Hematopoietic multipotent progenitor cell treated with erythropoietin and hydrocortisone succinate and interleukin-3 and kit ligand, for 6 days (in vitro differentiated cells): ENCODE data around the gene SDC1.
"Not testable (repeated sequence)": the region's sequence is repeated elsewhere in the genome, so short reads cannot be mapped to it uniquely, and the experiment has no call there.

Experiments
- DNase-seq: peaks from one replicate; pipeline ENCODE4 v3.0.0-alpha.2; 2015

Gene SDC1

DNA sequence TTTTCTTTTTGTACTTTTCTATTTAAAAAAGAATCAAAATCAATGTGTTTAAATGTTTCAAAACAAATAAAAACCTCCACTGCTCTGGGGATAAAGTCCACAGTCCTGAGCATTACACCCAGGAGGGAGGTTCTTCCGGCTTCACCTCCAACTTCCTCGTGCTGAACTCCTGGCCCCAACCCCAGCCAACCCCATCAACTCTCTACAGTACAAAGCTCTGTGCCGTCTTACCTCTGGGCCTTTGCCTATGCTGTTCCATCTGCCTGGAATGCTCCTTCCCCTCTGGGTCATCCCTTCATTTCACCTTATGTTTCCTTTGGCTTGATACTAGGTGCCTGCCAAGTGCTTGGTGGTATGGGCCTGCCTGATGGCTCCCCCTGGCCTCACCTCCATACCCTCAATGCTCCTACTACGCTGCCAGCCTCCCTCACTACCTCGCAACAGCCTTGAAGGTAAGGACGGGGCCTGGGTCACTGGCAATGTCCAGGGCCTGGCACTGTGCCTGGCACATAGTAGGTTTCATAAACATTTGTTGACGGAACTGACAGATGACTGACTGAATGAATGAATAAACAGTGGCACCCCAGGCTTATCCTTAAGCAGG is 28.8 kb downstream of the SDC1 start:
- no peak for DNase-seq

DNA sequence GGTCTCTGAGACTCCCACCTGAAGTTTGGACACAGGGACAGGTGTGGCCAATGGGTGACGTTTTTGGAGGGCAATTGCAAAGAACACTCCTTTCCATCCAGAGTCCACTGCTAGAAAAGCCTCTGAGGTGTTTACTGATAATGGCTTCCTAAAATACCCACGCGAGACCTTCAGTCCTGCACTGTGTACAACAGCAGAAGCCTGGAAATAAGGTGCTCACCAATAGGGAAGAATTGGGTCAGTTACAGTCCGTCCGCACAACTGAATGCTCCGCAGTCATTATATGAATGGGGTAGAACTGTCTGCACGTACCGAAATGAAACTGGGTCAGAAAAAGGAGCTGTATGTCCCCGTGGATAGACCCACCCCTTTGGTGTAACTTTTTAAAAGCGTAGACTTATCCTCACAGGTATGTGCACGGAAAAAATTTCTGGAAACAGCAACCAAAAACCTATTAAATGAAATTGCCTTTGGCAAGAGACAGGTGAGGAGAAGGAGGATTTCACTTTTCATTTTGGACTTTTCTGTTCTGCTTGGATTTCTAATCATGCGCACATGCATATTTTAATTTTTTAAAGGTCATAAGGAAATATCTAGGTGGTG is 29.4 kb downstream of the SDC1 start:
- no peak for DNase-seq

DNA sequence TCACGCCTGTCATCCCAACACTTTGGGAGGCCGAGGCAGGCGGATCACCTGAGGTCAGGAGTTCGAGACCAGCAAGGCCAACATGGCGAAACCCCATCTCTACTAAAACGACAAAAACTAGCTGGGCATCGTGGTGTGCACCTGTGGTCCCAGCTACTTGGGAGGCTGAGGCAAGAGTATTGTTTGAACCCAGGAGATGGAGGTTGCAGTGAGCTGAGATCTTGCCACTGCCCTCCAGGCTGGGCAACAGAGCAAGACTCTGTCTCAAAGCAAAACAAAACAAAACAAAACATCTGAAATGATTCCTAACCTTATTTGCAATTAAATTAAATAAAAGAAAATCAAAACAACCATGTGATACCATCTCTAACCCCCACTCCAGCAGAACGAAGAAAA is 29.9 kb downstream of the SDC1 start:
- not testable (repeated sequence) for DNase-seq

DNA sequence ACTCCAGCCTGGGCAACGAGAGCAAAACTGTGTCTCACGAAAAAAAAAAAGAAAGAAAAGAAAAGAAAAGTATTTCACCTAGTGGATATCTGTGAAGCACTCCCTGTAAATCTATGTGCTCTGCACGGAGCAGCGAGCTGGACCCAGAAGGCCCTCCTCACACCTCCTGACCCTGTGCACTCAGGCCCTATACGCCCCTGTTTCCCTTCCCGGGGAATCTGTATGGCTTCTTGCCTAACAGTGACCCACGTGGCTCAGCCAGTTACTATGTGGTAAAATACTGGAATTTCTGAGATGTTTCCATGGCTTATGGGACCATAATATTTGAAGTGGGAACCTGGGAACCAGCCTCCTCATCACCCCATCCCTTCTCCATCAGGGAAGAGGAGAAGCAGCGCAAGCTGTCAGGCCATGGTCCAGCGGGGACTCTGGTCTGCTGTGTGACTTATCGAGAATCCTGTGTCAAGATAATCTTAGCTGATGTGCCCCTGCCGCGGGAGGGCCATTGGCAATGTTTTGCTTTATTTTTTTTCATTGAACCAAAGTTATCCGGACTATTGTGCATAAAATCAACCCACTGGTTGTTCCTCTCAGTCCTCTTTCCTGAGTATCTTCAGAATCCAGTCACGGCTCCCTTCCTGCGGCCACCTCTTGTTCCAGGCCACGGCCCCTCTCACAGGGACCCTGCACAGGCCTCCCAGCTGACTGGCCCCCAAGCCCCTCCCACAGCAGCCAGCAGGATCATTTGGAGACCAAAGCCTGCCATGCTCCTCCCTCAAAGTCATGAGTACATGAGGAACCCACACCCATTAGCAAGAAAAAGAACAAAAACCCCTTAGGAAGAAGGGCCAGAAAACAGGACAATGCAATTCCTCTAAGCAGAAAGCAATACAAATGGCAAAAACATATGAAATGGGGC is 30.6 kb downstream of the SDC1 start:
- no peak for DNase-seq

DNA sequence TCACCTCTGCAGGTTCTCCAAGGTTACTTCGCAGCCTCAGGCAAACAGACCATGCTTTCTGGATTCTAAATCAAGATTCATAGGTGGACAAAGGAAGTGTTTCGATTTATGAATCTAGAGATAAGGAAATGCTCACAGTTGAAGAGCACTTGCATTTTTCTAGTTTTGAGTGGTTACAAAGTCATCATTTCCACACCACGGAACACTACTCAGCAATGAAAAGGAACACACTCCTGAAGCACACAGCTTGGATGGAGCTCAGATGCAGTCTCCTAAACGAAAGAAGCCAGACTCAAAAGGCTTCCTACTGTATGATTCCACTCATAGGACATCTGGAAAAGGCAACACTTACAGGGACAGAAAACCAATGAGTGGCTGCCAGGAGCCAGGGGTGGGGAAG is 31.7 kb downstream of the SDC1 start:
- no peak for DNase-seq

DNA sequence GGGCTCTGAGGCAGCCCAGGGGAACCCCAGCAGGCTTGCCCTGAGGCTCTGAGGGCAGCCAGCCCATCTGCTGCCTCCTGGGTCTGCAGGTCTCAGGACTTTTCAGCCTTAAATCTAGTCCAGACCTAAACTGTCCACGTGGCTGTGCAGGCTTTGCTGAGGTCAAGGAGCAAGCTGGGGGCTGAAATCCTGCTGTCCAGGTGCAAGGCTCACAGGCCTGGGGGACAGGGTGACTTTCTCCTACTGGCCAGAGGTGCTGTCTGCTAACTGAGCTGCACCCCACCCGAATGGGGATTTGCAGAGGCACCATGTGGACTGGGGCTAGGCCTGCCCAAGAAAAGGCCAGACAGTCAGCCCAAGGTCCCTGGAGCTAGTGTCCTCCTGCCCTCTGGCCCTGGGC is 32.1 kb downstream of the SDC1 start:
- DNase-seq: no peak

DNA sequence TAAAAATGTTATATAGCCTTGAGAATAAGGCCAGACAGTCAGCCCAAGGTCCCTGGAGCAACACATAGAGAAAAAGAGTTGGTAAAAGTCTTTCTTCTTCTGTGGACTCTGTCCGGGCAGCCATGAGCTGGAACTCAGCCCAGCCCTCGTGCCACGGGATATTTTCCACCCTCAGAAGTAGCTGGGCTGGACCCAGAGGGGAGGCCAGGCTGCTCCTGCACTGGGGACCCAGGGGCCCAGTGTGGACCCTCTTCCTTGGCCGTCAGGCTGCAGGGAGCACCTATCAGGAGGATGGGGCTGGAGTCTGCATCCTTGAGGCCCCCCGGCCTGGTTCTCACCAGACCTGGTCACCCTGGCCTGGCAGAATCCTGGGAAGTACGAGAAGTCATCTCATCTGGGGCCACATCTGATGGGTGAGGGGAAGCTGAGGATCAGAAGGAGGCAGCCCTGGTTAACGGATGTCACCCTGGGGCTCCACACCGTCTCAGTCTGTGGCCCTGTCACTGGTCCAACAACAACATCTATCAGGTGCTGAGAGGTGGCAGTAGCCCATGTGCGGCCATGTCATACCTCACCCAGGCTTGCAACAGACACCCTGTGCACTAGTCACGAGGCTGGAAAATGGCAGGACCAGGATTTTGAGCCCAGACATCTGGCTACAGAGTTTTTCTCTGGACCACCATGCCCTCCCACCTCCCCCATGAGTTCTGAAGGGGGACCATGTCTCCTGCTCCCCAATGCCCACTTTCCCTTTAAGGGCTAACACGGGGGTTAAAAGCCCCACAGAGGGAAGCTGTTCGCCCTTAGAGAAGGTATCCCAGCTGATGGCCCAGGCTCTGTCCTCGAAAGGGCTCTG is 33.0 kb downstream of the SDC1 start:
- DNase-seq: no peak

DNA sequence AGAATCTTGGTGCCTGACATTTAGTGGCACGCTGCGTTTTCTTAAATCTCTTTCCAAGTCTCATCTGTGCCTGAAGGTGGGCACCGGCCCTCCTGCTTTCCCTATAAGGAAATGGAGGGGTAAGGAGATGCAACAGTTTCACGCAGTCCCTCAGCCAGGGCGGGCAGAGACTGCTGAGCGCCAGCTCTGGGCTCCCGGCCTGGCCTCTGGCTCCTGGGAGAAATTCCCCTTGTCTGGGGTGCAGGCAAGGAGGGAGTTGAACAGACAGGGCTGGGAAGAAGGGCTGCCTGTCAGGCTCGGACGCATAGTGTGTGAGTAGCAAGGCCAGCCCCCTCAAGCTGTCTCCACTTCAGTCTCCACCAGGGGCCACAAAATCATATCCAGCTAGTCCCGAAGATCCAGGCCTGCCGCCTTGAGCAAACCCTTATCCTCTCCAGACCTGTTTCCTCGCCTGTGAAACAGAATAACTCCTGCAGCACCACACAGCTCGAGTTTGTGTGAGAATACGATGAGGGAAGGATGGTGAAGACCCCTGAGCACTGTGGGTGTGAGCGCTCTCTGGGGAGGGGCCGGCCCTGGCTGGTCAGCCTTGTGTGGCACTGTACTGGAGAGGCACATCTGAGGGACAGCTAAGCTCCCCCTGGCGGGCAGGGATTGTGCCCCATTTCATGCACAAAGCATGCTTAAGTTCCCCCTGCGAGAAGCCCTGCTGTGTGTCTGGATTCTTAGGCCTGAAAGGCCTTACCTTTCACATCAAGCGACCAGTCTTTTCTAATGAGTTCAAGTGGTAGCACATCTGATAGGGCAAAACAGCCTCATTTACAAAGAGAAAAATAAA is 33.8 kb downstream of the SDC1 start:
- DNase-seq: peak; percentile 25

DNA sequence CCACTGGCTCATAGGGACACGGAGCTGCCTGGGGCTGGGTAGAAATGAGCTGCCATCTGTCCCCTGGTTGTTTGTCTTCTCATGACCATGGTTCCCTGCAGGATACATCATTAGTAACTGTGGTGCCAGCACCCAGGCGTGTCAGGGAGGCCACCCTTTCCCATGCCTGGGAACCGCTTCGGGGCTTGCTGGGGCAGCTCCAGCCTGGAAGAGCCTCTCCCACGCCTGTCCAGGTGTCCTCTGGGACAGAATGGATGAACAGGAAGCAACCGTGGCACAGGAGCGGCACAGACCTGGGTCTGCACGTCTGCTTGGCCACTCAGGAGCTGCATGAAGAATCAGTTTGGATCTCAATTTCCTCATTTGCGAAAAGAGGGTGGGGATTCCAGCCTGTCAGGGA is 34.8 kb downstream of the SDC1 start:
- no peak for DNase-seq

DNA sequence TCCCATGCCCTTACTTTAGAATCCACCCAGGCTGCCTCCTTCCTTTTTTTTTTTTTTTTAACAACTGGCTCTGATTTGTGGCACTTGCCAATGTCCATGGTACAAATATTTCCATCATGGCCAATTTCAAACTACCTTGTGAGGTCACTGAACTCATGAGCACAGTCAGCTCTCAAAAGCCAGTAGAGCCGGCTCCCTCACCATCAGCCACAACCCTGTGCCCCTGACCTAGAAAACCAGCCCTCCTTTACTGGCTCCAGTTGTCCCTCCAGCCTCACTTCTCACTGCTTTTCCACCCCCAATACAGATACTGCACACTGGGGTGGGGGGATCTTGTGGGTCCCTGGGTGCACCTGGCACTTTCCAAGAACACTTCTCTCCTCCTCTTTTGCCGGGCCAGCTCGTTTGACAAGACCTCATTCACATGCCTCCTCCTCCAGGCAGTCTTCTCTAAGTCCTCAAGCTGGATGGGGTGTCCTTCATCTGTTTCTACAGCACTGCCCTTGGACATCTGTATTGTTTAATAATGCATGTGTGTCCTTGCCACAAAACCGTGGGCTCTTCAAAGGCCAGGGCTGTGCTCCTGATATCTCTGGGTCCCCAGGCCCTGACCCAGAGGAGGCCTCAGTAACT is 35.5 kb downstream of the SDC1 start:
- DNase-seq: no peak

DNA sequence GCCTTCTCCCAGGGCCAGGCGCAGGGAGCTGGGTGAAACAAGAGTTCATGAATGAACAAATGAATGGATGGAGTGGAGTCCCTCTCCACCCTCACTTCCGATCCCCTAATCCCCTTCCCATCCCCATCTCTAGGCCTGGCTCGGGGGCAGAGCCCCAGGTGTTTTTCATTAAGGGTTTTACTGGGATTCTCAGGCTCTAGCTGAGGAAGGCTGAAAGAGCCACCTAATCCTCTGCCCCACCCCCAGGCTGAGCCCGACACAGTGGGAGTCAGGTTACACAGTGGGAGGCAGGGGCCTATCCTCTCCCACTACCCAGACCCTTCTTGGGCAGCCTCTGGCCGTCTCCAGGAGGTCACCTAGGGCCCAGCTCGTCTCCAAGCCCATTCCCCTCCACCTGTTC is 36.1 kb downstream of the SDC1 start:
- DNase-seq: no peak

DNA sequence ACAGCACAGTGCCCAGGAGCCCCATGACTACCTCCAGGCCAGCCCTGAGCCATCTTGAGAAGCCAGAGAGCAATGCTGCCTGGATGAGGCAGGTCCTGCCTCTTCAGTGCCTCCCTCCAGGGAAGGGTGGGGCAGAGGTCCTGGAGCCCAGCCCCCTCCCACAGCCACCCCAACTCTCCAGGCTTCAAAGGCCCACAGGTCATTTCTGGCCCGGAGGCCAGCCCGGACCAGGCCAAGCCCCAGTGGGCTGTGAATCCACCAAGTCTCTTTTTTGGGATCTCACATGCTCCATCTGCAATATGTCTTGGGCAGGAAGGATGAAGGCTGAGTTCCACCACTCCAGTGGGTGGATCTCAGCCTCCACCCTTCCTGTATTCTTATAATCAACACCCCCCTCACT is 36.7 kb downstream of the SDC1 start:
- no peak for DNase-seq

DNA sequence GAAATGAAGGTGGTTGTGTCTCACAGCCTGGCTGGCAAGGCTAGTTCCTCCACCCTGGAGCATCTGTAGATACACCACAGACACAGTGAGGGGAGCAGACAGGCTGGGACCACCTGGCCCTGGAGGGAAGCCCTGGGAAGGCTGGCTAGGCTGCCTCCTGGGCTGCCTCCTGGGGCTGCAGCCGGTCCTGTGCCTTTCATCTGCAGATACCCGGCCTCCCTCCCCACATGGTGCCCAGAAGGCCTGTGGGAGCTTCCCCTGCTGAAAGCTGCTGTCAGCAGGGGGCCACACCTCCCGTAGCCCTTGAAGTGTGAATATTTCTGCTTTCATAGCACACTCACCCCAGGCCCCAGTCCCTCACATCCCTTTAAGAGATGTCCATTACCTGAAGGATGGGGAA is 37.6 kb downstream of the SDC1 start:
- no peak for DNase-seq

DNA sequence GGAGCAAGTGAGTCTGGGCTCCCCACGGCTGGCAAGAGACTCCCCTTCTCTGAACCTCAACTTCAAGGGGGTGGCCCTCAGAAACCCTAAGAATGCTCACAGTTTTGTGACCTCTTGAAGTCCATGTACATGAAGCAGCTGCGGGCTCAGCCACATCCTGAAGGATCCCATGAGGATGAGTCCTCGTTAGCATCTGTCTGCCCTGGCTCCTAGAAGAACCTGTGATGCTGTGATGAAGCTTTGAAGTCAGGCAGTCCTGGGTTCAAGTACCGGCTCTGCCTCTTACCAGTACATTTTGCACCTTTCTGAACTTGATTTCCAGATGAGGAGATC is 38.1 kb downstream of the SDC1 start:
- DNase-seq: no peak

DNA sequence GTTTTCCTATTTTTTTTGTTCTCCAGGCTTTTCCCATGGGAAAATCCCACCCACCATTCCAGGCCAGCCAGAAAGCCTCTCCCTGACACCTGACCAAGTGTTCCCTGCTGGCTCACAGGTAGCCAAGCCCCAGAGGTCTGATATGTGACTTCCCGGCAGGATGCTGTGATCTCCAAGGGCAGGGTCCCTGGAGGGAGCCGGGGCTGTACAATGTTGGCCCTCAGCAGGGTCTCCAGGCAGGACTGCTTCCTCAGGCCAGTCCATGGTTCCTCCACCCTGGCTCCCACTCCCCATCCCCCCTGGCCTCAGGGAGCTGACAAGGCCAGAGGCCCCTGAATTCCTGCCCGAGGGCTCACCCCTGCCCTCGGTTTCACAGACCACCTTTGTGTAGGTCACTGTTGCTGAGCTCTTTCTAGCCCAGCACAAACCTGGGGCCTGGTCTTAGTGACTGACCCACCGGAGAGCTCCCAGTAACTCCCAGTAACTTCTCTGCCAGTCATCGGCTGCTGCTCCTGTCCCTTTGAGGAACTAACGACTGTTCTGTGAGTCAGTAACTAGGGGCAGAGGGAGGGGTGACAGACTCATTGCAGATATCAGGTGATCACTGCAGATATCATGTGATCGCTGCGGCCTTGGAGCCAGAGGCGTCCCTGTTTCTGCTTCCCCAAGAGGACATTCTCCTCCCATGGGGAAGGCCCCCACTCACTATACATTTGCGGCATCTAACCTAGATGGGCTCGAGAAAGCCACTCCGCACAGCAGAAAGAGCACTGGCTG is 38.7 kb downstream of the SDC1 start:
- peak; percentile 79 for DNase-seq

DNA sequence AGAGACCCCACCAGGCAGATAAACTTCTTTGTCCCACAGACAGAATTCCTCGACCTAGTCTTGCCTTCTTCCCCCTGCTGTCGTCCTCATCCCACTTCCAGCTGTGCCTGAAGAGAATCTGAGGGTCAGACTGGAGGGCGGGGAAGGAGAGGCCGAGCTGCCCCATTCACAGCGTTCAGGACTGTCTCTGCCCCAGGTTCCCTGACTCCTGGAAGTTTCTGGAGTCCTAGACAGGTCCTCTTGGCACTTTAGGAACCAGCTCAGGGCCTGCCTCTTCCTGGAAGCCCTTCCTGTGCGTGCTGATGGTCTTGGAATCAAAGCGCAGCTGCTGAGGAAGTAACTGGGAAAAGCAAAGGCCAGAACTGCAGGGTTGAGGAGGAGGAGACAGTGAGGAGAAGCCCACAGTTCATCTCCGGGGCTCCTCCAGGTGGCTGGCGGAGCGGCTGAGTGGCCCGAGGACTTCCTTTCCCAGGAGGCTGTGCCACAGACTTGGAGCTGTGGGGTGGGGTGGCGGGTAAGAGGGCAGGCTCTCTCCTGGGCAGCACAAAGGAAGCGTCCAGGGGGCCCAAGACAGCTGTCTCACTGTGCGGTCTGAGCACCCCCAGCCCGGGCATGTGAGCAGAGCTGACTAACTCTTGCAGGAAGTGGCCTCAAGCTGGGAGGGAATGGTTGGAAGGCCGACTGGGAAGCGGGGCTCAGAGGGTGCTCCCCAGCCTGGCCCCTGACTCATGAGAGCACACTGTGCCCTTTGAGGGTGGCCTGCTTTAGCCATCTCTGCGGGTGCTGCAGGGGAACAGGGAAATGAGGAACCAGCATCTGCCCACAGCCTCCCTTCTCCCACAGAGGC is 39.5 kb downstream of the SDC1 start:
- no peak for DNase-seq

DNA sequence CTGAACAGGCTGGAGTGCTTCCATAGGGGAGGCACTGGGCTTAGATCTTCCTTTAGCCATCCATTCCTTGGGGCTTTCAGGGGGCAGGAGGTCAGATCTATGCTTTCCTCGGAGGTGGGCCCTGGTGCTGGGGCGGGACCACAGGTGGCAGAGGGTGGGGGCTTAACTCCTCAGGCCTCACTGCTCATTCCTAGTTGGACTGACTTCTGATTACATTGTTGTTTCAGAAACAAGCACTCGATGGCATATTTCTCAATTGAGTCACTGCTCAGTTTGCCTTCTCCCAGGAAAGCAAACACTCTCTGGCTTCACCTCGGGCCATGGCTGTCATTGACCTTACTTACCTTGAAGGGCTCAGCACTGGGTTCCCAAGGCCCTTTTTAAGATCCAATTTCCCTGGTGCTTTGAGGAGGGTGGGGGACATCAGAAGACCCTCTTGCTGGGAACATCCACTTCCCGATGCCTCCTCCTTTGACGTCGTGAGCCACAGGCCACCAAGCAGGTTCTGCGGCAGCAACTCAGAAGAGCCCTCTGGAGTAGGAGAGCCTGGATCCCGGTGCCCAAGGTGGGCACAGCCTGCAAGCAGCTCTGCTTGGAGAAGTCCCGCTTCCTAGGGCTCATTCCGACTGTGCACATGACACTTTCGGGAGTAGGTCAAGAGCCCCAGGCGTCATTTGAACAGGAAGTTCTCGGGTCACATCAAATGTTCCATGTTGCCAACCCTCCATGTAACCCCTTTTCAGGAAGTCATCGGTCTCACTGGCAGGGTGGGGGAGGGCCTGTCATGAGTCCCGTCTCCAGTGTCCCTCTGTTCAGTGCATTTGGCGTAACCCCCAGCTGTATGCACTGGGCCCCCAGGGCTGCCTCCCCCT is 40.6 kb downstream of the SDC1 start:
- DNase-seq: no peak

DNA sequence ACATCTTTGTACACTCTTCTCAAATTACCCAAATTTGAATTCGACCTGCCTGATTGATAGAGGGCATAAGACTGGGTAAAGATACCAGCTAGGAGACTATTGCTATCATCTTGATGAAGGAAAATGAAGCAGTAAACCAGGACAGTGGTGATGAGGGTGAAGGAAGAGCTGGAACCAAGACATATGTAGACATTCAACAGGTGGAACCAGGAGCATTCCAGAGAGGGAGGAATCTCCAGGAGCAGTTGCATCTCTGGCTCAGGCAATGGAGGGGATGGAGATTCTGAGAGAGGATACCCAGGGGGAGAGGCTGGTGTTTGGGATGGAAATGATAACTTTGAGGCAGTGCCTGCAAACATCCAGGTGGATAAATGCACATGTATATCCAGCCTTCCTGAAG is 41.6 kb downstream of the SDC1 start:
- DNase-seq: no peak
